GM19452 (cell line): ENCODE data around the gene GPX6.
"Not testable (repeated sequence)": the region's sequence is repeated elsewhere in the genome, so short reads cannot be mapped to it uniquely, and the experiment has no call there.

Experiments
- ATAC-seq: cut with Tn5 transposase; IDR thresholded peaks from one replicate; pipeline ENCODE4 v1.9.1; 2021; ENCODE audit not compliant: unreplicated experiment

Gene GPX6

GRCh38 chr6:28525496-28526039 lies 10.0 kb upstream of the GPX6 start, which contains the start of gene GPX5:
Gene GPX5, plus strand, starts transcription at chr6:28525881. Its CDS starts 133 bp downstream, at chr6:28526014.
- ATAC-seq = no peak

- no peak for ATAC-seq
These were observed 7.6 kb upstream of the GPX6 start for GRCh38 chr6:28523241-28523622.

- ATAC-seq = no peak
These were observed 7.1 kb upstream of the GPX6 start for GRCh38 chr6:28522594-28523240.

GRCh38 chr6:28517964-28518363 lies 2.4 kb upstream of the GPX6 start:
- no peak for ATAC-seq

GRCh38 chr6:28512387-28512786 lies 3.2 kb downstream of the GPX6 start:
- ATAC-seq = not testable (repeated sequence)

- ATAC-seq = no peak
These were observed 3.8 kb downstream of the GPX6 start for GRCh38 chr6:28511628-28512300.

- ATAC-seq = no peak
These were observed 8.7 kb downstream of the GPX6 start for GRCh38 chr6:28506807-28507475.

GRCh38 chr6:28505733-28506132 lies 9.9 kb downstream of the GPX6 start:
- no peak for ATAC-seq

- ATAC-seq = not testable (repeated sequence)
These were observed 12.8 kb downstream of the GPX6 start for GRCh38 chr6:28502709-28503305.

- ATAC-seq = not testable (repeated sequence)
These were observed 13.5 kb downstream of the GPX6 start for GRCh38 chr6:28502136-28502535.

- no peak for ATAC-seq
These were observed 14.3 kb downstream of the GPX6 start for GRCh38 chr6:28501259-28501658.

GRCh38 chr6:28497893-28498292 lies 17.7 kb downstream of the GPX6 start:
- no peak for ATAC-seq

GRCh38 chr6:28497306-28497705 lies 18.3 kb downstream of the GPX6 start:
- no peak for ATAC-seq

- no peak for ATAC-seq
These were observed 19.4 kb downstream of the GPX6 start for GRCh38 chr6:28496099-28496779.

- no peak for ATAC-seq
These were observed 23.6 kb downstream of the GPX6 start for GRCh38 chr6:28491984-28492317.

GRCh38 chr6:28490205-28490890 lies 25.2 kb downstream of the GPX6 start:
- no peak for ATAC-seq

- ATAC-seq = no peak
These were observed 26.0 kb downstream of the GPX6 start for GRCh38 chr6:28489366-28490204.

- ATAC-seq = no peak
These were observed 26.7 kb downstream of the GPX6 start for GRCh38 chr6:28488916-28489365.

GRCh38 chr6:28486988-28487742 lies 28.4 kb downstream of the GPX6 start:
- ATAC-seq = no peak
